ENCODE results near the gene SURF2. TPM values are rescaled to one million over a fixed set of nuclear protein-coding genes. Genes with fewer than 3 reads are reported as not detected.

The SURF2 gene
- total RNA-seq, 1 experiment from 2014 or later = 51.3 TPM

DNA sequence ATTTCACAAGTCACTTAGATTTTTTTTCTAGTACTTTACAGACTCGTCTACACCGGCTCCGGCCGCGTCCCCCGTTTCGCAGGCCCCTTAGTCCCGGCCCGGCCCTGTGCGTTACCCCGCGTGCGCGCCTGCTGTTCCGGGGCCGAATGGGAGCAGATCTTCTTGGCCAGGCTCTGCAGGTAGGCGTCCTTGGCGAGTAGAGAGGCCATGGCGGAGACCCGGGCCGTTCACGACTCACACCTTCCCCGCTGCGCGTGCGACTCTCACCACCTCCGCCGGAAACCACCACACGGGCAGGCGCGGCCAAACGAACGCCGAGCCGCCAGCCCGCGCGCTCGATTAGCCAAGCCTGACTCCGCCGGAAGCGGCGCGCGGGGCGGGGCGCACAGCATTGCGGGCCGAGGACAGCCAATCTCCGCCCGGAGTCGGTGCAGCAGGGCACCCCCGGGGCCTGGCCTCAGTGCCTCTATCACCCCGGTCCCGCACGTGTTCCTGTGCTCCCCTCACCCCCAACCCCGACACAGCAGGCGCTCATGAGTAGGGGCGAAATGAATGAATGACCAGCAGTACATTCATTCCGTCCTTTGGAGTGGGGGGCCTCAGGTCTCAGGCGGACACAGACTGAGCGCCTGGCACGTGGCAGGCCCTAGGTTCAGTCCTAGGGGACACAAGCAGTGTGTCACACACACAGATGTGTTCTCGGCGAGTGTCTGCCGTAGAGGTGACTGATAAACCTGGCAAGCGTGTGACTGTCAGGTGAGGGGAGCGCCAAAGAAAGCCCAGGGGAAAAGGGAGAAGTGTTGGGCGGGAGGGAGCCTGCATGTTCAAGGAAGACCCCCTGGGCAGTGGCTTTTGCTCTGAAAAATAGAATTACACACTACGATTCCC, 20.2 kb upstream of the SURF2 start, which contains the start of gene SURF6:
SURF6 (minus strand) TSS at position 265 of the 888 bp plus-strand sequence; CDS start at position 209, 56 bp downstream.
- peak; percentile 88 for DNase-seq (ENCODE audit: extremely low read depth, low read depth)

DNA sequence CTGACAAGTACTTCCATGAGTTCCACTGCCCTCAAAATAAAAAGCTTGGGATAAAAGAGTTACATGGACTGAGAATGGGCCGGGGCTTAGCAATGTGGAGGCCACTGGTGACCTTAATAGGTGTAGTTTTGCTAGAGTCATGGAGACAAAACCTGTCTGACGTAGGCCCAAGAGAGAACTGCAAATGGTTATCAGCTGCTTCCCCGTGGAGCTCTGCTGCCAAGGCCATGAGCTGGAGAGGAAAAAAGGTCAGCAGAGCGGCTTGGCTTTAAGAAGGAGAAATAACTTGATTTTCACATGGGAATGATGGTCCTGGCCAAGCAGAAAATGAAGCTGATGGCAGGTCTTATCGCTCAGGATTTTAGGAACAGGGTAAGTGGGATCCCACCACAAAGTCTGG, 16.7 kb upstream of the SURF2 start:
- no peak for DNase-seq (ENCODE audit: extremely low read depth, low read depth)

DNA sequence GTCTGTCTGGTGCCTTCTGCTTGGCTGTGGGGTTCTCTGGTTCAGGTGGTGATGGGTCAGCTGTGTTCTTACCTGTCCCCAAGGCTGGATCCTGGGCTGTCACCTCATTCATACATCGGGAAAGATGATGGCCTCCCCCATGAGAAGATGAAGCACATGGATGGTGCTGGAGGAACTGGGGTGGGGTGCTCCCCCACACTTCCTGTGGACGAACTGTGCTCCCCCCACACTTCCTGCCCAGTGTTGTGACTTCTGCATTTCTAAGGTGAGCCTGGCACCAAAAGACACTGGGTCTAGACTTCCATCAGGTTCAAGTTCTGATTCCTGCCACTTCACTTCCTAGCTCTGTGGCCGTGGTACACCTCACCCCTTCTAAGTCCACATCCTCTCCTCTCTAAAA, 16.1 kb upstream of the SURF2 start:
- DNase-seq (ENCODE audit: extremely low read depth, low read depth) = no peak

DNA sequence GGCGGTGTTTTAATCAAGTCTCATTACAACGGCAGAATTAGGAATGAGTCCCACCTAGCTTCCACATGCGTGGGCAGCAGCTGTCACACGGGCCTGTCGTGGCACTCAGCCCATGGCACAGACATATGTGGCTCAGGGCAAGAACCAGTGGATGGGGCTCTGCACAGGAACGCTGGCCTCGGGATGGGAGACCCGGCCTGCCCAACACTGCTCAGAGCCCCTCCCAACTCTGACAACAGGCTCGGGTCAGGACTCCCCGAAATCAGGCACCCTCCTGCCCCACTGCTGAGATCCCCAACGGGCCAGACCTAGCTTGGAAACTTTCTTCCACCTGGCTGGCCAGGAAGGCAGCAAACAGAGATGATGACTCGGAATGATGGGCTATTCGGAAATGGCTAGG, 15.4 kb upstream of the SURF2 start:
- DNase-seq (ENCODE audit: extremely low read depth, low read depth) = no peak

DNA sequence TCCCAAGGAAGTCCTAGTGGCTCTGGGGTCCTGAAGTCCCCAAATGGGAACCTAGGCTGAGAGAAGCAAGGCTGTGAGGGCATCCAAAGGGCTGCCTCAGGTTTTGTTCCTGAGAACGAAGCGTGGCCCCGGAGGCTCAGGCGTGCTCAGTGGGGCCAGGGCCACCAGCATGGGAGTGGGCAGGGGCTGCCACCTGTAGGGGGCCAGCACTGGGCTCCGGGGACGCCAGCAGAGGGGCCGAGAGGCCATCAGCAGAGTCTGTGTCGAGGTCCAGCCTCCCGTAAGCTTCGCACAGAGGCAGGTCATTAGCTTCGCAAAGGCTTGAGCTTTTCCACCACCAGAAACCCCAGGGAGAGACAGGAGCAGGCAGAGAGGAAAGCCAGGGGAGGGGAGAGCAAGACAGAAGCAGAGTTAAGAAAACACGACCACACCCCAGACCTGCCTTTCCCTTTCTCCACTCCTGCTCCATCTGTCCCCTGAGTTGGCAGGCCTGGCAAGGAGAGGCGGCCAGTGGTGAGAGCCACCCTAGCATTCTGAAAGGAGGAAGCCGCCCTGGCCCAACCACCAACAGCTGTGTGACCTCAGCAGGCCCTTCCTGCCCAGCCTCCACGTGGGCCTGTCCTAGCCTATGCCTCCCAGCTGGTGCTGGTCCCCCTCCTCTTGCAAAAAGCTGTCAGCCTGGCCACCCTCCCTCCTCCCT, 14.8 kb upstream of the SURF2 start:
- DNase-seq (ENCODE audit: extremely low read depth, low read depth) = no peak

DNA sequence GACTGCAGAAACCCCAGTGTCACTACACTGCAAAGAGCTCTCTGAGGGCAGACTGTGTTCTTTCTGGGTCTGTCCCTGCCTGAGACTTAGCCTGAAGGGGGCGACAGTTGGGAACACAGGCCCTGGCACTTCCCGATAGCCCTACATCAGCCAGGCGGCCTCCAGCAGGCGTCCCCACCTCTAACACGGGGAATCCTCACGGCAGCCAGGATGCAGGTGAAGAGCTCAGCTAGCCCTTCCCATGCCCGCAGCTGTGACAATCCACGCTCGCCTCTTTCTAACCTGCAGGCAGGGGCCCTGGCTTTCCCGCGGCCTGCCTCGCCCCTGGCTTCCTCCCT, 14.3 kb upstream of the SURF2 start:
- DNase-seq (ENCODE audit: extremely low read depth, low read depth) = no peak

DNA sequence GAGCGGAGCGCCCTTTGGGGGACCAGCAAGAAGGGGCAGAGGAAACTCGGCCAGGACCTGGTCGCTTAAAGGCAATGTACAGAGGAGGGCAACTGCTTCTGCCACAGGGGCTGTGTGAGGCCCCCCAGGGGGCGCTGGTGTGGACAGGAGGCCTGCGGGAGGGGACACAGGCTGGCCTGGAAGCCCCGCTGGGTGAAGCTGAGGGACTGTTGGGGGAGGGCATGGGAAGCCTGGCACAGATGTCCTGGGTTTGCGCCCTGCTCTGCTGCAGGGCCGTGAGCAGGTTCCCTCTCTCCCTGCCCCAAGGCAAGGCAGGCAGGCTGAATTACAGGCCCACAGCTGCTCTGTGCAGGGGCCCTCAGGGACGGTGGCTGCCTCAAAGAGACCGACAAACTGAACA, 13.8 kb upstream of the SURF2 start:
- DNase-seq (ENCODE audit: extremely low read depth, low read depth) = no peak

DNA sequence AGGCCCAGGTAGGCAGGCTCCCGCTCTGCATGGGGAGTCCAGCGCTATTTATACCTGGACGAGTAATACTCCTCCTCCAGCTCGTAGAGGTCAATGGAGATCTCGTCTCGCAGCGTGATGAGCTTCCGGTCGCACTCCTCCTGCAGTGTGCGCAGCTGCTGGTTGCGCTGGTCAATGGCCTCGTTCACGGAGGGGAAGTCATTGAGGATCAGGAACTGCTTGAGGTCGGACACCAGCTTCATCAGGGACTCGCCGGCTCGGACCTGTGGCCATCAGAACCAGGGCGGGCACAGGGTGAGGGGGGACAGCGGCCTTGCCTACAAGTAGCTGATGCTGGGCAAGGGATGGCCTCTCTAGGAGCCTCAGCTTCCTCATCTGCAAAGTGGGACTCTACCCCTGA, 12.3 kb upstream of the SURF2 start:
- DNase-seq (ENCODE audit: extremely low read depth, low read depth) = no peak

DNA sequence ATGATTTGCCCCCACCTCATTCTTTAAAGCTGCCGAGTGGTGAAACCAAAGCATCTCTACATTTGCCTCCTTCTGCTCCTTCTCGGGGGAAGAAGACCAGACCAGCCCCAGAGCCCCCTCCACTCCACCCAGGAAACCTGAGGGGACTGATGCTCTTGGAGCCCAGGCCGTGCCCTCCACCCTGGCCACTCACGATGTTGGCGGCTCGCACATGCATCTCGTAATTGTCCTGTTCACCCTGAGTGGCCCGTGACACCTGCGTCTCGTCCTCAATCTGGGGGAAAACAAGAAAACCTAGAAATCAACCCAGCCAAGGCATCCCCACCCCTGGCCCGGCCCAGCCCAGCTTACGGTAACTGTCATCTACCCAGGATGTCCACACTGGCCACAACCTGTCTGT, 11.4 kb upstream of the SURF2 start:
- DNase-seq (ENCODE audit: extremely low read depth, low read depth) = no peak

DNA sequence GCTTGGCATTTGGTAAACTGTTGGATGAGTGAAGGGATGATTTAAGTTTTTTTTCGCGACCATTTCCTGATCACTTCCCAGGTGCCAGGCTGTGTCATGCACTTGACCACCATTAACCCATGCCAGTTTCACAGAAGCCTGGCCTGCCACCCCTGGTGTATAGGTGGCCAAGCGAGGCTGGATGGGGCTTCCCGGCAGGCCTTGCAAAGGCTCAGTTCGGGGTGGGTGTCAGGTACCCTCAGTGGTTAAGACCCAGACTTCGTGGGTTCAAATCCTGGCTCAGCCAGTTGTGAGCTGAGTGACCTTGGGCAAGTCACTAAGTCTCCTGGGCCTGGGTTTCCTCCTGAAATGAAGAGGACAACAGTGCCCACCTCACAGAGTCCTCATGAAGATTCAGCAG, 10.8 kb upstream of the SURF2 start:
- DNase-seq (ENCODE audit: extremely low read depth, low read depth) = no peak

DNA sequence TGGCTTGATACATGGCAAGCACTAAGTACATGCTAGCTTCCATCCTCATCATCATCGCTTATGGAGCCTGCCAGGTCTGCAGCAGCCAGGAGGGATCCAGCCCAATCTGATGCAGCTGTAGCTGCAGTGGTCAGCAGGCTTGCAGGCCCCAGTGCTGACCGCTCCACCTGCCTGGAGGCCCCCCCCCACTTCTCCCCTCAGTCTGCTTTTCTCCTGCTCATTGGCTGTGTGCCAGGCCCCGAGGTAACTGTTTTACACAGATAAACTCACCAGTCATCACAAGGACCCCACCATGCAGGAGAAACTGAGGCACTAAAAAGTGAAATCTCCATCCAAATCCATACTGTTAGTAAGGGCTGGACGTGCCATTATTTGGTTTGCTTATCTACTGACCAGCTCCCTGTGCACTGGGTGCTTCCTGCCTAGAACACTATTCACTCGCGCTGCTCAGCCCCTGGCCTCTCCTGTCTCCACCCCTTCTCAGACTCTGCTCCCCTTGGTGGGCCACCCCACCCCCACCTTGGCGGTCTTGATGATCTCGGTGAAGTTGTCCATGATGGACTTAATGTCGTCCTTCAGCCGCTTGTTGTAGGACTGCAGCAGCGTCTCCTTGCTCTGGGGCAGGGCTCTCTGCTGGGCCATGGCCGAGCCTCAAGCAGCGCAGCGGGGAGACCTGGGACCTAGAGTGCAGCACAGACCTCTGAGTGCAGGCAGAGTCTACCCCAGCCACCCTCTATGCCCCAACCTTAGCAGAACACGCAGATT, 10.1 kb upstream of the SURF2 start:
- no peak for DNase-seq (ENCODE audit: extremely low read depth, low read depth)

DNA sequence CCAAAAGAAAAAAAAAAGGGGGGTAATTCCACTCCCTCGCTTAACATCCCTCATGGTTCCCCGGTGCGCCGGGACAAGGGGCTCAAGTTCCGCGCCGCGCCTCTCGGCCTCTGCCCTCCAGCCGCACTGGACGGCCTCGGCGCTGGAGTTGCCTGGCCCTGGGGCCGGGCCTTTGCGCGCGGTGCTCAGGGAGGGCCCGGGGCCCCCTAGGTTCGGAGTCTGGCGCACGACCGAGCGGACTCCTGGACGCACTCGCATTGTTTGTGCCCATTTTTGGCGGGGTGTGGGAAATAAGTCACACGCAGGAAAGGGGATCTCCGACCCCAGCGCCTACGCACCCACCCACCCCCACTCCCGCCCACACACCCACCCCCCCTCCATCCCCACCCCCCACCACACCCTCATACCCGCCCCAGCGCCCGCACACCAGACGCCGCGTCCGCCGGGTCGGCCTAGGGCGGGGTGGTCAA, 8.8 kb upstream of the SURF2 start:
- DNase-seq (ENCODE audit: extremely low read depth, low read depth) = no peak

DNA sequence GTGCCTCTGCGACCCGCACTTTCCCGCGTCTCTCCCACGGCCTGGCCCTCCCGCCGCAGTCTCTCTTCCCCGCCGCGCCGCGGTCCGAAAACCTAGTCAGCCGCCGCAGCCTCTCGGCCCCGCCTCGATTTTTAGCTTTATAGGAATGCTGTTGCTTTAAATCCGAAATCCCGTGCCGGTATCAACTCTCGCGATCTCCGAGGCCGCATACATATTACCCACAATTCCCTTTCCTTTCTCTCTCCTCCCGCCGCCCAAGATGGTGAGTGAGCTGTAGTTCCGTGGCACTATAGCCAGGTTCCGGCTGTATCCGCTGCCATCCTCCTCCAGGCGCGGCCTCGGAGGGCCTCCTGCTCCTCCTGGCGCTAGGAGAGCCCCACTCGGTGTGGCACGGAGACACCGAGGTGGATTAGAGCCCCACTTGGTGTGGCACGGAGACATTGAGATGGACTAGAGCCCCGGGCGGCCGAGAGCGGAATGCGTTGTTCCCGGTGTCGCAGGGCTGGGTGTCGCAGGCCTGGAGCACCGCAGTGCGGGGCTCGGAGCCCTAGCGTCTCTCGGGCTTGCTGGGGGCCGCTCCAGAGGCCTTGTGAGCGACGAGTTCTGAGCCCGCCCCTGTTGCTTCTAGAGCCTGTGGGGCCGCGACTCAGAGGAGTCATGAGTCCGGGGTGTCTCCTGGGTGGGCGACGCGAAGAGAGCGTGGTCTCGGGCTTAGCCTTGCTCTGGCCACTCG, 8.2 kb upstream of the SURF2 start, which contains the start of the genes MED22 and RPL7A:
MED22 (minus strand) TSS at position 147 of the 733 bp plus-strand sequence. CDS start 1,469 bp downstream, outside the sequence.
RPL7A (plus strand) TSS at position 234 of the 733 bp plus-strand sequence; CDS start at position 260, 26 bp downstream.
- peak; percentile 96 for DNase-seq (ENCODE audit: extremely low read depth, low read depth)

DNA sequence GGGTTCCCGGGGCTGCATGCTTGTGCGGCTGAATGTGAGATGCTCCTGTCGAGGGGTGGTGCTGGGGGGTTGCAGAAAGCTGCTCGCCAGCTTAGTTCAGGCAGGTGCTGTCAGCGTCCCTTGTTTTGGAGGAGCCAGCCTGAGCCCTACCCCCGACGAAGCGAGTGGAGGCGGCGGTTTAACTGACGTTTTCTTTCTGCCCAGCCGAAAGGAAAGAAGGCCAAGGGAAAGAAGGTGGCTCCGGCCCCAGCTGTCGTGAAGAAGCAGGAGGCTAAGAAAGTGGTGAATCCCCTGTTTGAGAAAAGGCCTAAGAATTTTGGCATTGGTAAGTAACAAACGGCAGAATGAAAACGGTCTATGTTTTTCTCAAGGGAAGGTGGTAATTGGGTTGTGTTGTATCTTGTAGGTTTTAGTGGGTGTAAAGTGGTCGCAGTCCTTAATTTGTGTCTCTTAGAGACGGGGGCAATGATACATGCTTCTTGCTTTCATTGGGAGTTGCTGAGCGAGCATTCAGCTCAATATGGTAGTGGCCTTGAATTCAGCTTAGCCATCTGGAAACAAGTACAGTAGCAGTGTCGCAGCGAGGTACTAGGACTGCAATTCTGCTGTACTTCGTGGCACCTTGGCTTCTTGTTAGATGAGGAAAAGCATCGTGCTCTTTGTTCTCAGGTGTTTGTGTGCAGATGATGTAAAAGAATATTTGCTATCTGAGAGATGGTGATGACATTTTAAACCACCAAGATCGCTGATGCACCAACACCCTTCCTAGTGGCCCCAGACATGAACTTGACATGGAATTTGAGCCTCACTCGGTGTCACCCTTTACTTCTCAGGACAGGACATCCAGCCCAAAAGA, 7.4 kb upstream of the SURF2 start:
- no peak for DNase-seq (ENCODE audit: extremely low read depth, low read depth)

DNA sequence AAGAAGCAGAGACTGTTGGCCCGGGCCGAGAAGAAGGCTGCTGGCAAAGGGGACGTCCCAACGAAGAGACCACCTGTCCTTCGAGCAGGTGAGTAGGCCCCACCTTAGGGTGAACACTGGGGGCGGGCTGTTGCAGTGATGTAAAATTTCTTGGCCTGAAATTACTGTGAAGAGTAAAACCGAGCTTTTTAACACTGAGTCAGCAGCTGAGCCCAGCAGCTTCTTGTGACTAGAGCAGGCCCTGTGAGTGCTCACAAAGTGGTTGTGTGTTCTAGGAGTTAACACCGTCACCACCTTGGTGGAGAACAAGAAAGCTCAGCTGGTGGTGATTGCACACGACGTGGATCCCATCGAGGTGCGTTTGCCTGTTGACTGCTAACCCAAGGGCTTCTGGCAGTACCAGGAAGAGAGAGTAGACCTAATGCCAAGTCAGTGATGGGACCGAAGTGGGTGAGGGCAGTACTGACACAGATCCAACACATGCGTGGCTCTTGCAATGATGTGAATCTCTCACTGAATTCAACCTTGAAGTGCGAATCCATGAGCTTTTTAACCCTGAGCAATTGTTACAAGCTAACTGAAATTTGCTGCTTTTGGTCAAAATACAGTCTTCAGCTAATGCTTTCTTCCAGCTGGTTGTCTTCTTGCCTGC, 6.3 kb upstream of the SURF2 start:
- no peak for DNase-seq (ENCODE audit: extremely low read depth, low read depth)

DNA sequence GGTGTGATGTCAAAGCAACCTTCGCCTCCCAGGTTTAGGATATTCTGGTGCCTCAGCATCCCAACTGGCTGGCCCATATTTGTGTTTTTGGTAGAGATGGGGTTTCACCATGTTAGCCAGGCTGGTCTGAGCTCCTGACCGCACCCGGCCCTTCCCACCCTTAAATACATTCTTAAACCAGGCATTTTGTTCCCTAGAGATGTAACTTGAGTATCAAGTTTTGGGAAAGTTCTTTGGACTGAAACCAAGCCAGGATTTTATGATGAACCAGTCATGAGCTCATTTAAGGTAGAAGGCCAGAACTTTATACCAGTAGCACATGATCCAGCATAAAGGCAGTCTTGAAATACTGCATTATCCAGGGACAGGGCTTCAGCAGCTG, 4.8 kb upstream of the SURF2 start:
- DNase-seq (ENCODE audit: extremely low read depth, low read depth) = no peak

DNA sequence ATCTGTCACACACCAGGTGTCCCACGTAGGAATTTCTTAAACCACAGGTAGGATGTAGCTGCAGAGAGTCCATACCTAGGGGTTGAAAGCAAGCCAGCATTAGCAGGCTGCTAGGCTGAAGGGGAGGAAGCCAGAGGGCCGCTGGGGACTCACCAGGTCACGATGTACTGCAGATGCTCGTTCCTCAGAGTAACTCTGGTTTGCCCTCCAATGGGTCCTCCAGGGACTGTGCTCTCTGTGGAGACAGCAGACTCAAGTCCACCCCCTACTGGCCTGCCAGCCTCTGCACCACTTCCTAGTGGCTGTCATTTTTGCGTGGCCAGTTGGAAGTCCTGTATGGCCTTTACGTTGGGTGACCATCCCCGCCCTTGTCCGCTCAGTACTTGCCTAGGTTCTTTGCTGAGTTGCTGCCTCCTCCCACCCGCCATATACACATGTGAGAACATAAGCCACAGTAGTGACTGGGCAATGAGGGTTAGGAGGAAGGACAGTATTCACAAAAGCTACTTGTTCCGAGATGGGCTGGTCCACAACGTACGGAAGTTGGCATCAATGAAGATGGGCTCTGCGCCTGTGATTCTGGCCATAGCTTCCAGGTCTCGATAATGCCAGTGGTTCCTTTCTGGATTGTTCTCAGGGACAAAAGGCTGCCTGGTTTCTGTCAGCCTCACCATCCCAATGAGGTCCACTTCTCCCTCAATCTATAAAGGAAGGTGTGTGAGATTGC, 4.3 kb upstream of the SURF2 start:
- DNase-seq (ENCODE audit: extremely low read depth, low read depth) = peak; percentile 59

DNA sequence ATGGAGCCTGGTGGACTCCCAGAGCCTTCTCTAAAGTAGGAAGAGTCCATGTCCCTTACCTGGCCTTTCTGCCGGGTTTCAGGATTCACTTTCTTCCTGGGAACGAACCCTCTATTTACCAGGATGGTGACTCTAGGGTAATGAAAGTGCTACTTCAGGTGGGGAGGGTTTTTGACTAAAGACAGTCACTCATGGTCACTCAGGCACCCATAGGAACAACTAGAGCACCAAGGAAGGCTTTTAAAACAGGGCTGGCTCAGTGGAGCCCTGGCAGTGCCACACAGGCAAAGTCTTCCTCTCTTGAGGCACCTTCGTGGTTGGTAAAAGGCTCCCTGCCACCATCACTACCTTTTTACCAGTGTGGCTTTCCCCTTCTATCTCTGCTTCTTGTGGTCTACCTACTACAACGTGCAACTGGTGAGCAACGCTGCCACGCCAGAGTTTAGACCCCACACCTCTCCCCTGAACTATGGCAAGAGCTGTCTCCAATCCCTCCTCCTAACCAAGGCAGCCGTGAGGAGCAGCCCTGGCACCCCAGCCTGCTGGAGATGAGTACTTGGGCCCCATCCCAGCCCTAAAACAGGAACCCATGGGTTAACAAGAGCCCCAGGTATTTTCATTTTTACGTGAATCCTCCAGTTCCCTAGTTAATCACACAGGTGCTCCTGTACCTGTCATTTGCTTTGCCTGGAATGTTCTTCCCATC, 3.6 kb upstream of the SURF2 start:
- no peak for DNase-seq (ENCODE audit: extremely low read depth, low read depth)
